Left kidney (tissue), 2 donors: ENCODE measurements around the gene FMO3. TPM values are rescaled to one million over a fixed set of nuclear protein-coding genes. Genes with fewer than 3 reads are reported as not detected.

Source experiments
- DNase-seq: peaks from one replicate; pipeline ENCODE4 v3.0.0-alpha.2; 2013
- polyA plus RNA-seq: library from polyadenylated mRNA; unstranded; fragments of 120-200 nt; gene quantifications from one replicate; pipeline ENCODE4 v1.2.1, GENCODE V29; 2013; ENCODE audit not compliant: insufficient read length

FMO3 gene
- polyA plus RNA-seq, 1 donor = 0.28 TPM

DNA sequence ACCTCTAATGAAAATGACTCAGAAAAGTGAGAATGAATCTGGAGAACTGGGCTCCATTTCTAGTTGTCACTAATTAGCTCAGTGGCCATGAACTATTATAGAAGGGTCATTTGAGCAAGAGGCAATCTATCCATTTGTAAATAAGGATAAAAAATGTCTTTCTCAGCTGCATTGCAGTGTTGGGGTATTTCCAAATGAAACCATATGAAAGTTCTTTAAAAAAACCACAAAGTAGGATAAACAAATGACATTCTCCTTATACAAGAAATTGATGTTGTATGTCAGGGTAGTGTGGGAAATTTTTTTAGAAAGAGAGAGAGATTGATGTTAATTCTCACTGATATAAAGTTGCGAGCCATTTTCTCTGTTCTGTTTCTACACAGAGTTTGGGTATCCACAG lies 26.0 kb downstream of the FMO3 start:
- no peak for DNase-seq

DNA sequence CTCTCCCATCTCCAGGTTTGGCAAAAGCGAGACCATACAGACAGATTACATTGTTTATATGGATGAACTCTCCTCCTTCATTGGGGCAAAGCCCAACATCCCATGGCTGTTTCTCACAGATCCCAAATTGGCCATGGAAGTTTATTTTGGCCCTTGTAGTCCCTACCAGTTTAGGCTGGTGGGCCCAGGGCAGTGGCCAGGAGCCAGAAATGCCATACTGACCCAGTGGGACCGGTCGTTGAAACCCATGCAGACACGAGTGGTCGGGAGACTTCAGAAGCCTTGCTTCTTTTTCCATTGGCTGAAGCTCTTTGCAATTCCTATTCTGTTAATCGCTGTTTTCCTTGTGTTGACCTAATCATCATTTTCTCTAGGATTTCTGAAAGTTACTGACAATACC lies 26.4 kb downstream of the FMO3 start:
- no peak for DNase-seq

- no peak for DNase-seq
Observed at GRCh38 chr1:171119648-171120047, 28.9 kb downstream of the FMO3 start.

- DNase-seq = no peak
Observed at GRCh38 chr1:171122299-171122698, 31.6 kb downstream of the FMO3 start.

DNA sequence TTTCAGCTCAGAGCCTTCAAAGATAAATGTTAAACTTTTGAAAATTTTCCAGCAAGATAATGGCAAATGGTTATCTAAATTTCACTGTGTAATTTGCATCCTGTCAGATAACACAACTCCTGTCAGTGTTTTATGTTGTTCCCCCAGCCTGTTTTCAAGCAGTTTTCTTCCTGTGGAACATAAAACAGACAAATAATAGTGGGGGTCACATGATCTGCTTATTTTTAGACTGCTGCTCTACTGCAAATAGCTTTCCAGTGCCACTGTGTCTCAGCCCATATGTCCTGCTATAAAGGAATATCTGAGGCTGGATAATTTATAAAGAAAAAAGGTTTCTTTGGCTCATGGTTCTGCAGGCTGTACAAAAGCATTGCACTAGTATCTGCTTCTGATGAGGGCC lies 32.2 kb downstream of the FMO3 start:
- DNase-seq = no peak

DNA sequence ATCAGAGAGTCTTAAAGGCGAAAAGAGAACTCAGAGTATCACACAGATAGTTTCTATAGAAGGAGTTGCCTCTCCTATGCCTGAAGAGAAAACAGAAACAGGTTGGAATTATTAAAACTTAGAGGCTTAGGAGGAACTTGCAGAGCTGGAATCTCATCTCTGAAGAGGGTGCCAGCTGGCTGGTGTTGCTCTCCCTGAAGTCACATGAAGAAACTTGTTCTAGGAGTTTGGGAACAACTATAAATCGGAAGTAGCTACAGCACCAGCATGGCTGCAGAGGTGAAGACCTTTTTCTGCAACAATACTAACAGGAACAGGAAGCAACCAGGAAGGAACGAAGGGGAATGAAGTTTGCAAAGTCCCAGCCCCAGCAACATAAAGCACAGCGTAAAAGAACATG lies 35.8 kb downstream of the FMO3 start:
- no peak for DNase-seq

DNA sequence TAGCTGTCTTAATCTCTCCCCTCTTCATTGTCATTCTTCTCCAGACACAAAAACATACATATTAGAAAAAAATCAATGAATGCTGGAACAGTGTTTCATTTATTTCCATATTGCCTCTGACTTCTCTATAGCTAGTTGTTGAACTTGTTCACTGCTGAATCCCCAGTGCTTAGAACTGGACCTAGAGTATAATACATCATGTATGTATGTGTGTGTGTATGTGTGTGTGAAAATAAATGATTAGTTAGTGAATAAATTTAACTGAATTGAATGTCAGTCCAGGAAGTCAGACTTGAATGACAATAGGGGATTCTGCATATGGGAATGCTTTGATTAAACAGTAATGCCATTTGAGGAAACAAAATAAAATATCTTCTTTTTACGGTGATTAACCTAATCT lies 36.4 kb downstream of the FMO3 start:
- DNase-seq = no peak

DNA sequence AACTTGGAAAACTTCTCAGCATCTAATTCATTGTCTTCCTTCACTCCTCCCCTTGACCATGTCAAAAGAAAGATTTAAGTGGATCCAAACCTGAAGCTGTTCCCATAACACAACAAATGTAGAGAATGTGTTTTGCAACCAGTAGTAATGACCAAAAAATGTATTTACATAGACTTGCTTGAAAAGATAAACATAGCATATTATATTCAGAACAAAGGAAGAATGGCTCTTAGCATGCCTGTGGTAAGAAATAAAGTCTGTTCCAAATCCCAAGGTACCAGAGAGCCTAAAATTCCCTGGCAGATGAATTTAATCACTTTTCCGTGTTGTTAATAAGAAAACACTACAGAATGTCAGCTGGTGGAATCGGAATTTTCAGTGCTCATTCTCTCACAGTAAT lies 36.8 kb downstream of the FMO3 start:
- DNase-seq = no peak

DNA sequence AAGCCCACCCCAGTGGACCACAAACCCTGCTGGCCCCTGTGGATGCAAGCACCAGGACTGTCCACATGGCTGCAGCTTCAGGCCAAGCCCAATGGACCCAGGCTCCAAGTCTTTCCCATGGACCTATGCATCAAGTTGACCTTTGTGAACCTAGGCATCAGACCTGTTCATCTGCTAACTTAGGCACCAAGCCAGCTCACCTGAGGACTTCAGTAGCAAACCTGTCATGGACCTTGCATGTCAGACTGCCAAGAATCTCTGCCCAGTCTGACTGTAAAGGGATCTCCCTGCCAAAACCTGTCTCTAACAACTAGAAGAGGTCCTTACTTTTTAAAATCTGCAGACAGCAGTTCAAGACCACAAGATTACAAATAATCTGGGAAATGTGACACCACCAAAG lies 37.8 kb downstream of the FMO3 start:
- DNase-seq = no peak

DNA sequence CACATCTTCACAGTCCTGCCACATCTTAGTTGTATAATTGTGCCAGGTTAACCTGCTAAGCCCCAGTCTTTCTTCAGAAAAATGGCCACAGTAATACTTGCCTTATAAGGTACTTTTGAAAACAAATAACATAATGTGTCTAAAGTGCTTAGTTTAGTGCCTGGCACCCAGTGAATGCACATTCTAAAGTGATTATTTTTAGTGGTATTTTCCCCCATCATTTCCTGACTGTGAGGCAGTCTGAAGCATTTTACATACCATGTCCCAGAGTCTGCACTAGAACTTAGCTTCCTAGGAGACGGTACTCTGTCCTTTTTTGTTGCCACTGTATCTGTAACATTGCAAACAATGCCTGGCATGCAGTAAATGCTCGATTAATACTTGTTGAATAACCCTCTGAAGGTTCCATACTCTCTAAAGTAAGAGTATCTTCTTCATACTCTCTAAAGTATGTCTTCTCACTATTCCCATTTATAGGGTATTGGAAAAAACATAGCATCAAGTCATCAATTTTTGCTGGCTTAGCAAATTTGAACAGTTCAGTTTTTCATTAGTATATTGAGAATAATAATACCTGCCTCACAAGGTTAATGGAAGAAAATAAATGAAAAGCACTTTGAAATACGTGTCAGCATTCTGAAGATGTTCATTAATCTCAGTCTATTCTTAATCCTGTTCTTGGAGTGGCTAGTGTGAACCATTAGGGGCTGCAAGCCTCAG lies 43.7 kb downstream of the FMO3 start:
- no peak for DNase-seq

DNA sequence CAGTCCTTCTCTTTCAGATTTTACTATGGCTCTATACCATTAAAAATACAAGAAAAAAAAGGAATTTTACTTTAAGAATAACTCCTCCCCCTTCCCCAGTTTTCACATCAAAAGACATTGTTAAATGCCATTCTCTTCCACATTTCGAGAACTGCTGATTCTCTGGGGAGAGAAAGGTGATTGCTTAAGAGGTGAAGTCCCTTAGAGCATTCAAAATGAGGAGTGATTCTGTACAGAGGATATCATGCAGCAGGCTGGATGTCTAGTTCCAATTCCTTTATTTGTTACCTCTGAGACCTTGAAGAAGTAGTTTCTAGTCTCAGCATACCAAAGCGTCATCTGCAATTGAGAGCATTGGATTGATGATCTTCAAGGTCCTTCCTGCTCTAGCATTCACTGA lies 46.9 kb downstream of the FMO3 start:
- DNase-seq = no peak

- DNase-seq = no peak
Observed at GRCh38 chr1:171138980-171139379, 48.3 kb downstream of the FMO3 start.

DNA sequence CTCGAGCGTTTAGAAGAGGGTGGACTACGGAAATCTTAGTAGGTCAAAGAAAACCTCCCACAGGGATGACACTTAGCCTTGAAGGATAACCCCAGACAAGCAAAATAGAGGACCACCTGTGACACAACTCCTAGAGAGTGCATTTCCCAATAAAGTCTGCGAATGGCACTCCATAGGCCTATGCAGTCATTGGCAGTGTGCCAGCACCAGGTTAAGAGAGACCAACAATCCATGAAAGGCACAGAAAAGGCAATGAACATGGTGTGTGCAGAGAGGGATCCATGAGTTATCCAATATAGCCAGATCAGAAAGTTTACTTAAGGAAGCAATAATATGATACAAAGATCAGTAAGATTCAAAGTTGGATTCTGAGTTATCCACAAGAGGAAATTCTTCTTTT lies 49.2 kb downstream of the FMO3 start:
- no peak for DNase-seq

DNA sequence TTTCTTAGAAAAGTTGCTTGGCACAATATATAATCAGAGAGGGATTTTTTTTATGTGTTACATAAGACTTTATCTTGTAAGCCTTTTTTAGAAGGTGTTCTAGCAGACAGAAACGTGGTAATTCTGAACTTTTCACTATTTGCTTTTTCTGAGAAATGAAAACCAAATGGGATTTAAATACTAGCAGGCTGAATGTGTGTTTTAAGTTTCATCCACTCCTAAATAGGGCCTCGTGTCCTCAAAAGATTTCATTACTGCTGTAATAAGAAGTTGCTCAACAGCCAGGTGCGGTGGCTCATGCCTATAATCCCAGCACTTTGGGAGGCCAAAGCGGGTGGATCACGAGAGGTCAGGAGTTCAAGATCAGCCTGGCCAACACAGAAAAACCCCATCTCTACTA lies 49.7 kb downstream of the FMO3 start:
- DNase-seq = no peak

GRCh38 chr1:171140956-171141687 lies 50.4 kb downstream of the FMO3 start:
- DNase-seq = no peak

DNA sequence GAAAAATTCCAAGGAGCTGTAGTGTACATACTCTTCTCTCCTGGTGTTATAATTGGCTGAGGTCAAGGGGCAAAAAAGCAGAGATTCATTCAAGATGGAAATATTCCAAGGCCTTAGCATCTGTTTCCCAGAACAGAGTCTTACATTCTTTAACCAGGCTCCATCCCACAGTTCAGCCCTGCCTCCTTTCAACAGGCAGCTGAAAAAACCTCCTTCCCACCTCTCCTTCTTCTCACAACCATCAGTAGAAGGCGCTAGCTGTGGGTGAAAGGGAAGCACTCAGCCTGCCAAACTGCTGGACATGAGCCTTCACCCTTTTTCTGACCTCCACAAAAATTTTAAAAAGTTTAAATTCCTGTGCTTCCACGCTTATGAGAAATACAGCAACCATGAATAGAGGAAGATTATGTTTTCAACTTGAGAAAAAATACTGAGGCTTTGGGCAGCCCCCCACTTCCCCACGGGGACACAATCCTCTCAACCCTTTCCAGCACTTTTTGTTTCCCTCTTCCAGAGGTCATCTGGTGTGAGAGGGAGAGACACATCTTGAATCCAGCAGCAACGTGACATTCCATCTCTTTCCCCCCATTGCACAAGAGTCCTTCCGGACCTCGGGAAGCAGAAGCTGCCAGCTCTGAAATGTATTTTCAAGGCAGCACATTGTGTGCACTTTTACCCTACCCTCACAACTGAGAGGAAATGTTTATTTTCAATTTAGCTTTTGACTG lies 51.1 kb downstream of the FMO3 start:
- peak; percentile 43 for DNase-seq

- DNase-seq = no peak
Observed at GRCh38 chr1:171142416-171143385, 52.0 kb downstream of the FMO3 start.

DNA sequence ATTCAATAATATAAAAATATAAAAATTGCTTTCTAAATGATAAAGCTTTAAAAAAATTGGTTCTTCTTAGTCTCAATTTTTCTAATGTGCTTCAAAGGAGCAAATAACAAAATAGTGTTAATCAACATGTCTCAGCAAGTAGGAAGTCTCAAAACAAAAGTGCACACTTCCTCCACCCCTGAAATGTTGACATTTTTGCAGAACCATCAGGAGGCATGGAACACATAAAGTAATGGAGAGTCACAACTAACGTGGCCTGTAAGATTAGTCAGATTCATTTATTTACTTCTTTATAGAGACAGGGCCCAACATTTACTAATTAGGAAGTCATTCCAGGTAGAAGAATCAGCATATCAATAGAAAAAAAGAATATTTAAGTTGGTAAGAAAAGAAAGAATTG lies 59.5 kb downstream of the FMO3 start:
- DNase-seq = no peak

GRCh38 chr1:171152549-171152948 lies 61.8 kb downstream of the FMO3 start:
- DNase-seq = no peak

DNA sequence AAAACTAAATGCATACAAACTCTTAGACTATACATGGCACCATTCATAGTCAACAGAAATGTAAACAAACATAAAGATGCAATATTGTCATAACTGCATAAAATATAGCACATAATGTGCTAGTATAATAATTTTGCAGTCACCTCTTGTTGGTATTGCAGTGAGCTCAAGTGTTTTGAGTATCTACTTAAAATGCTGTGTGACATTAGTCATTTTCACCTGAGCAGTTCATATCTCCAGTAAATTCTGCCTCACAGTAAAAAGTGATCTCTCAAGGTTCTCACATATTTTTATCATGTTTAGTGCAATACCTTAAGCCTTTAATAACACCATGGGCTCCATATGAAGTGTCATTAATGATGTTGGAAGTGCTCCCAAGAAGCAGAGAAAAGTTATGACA lies 64.8 kb downstream of the FMO3 start:
- DNase-seq = no peak

GRCh38 chr1:171158096-171158495 lies 67.4 kb downstream of the FMO3 start:
- no peak for DNase-seq

DNA sequence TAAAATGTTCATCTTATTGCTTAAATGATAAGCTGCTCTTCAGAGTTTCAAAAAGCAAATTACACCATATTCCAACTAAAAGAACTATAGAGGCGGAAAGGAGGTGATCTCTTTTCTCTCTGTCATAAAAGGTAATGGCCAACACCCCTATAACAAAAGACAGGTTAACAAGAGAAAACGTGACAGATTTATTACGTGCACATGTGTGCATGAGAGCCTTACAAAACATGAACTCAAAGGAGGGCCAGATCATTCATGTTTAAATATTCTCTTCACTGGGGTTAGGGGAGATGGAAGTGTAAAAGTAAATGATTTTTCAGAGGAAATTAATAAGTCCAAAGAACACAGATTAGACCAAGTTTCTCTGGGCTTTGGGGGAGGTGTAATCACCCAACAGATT lies 67.8 kb downstream of the FMO3 start:
- DNase-seq = no peak
